ENCODE results near the gene SMG5.
A peak's percentile ranks its signal among the peaks of the same experiment; 100 is the strongest.
"Not testable (repeated sequence)": the region's sequence is repeated elsewhere in the genome, so short reads cannot be mapped to it uniquely, and the experiment has no call there.

SMG5 gene, protein sequence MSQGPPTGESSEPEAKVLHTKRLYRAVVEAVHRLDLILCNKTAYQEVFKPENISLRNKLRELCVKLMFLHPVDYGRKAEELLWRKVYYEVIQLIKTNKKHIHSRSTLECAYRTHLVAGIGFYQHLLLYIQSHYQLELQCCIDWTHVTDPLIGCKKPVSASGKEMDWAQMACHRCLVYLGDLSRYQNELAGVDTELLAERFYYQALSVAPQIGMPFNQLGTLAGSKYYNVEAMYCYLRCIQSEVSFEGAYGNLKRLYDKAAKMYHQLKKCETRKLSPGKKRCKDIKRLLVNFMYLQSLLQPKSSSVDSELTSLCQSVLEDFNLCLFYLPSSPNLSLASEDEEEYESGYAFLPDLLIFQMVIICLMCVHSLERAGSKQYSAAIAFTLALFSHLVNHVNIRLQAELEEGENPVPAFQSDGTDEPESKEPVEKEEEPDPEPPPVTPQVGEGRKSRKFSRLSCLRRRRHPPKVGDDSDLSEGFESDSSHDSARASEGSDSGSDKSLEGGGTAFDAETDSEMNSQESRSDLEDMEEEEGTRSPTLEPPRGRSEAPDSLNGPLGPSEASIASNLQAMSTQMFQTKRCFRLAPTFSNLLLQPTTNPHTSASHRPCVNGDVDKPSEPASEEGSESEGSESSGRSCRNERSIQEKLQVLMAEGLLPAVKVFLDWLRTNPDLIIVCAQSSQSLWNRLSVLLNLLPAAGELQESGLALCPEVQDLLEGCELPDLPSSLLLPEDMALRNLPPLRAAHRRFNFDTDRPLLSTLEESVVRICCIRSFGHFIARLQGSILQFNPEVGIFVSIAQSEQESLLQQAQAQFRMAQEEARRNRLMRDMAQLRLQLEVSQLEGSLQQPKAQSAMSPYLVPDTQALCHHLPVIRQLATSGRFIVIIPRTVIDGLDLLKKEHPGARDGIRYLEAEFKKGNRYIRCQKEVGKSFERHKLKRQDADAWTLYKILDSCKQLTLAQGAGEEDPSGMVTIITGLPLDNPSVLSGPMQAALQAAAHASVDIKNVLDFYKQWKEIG

DNA sequence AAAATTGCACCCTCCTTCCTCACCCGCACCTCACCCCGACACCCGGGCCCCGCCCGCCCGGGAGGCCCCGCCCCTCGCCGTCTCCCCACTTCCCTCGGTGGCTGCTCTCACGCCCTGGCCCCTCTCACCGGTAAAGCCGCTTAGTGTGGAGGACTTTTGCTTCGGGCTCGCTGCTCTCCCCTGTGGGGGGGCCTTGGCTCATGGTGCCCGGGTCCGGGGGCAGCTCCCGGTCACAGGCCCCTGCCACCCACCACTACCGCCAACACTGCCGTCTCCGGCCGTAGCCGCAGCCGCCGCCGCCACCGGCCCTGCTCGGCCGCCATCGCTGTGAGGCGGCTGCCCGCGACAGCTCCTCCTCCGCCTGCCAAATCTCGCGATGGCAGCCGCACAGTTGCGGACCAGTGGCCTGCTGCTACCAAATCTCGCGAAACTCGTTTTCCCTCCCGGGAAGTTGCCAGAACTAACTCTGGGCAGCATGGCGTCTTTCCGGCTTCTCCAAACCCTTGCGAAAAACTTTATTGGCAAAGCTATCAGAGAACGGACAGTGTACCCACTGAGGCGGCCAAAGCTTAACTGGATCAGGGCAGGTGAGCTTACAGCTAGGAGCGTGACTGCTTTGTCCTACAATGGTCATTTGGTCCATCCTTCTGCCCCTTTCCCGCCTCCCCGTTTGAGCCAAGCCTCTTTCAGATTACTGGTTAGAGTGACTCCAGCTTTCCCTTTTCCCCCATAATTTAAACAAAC is at the start of gene SMG5:
Gene SMG5, minus strand, starts transcription at position 347 of the 744 bp plus-strand sequence. Its CDS starts 145 bp downstream, at position 202.
- peak within 1 kb of the TSS; percentile 92 for H3K27ac ChIP-seq
- TF ChIP-seq, protein P1, sequence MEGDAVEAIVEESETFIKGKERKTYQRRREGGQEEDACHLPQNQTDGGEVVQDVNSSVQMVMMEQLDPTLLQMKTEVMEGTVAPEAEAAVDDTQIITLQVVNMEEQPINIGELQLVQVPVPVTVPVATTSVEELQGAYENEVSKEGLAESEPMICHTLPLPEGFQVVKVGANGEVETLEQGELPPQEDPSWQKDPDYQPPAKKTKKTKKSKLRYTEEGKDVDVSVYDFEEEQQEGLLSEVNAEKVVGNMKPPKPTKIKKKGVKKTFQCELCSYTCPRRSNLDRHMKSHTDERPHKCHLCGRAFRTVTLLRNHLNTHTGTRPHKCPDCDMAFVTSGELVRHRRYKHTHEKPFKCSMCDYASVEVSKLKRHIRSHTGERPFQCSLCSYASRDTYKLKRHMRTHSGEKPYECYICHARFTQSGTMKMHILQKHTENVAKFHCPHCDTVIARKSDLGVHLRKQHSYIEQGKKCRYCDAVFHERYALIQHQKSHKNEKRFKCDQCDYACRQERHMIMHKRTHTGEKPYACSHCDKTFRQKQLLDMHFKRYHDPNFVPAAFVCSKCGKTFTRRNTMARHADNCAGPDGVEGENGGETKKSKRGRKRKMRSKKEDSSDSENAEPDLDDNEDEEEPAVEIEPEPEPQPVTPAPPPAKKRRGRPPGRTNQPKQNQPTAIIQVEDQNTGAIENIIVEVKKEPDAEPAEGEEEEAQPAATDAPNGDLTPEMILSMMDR (conservative IDR thresholded peaks at IDR 0.05): no peak

DNA sequence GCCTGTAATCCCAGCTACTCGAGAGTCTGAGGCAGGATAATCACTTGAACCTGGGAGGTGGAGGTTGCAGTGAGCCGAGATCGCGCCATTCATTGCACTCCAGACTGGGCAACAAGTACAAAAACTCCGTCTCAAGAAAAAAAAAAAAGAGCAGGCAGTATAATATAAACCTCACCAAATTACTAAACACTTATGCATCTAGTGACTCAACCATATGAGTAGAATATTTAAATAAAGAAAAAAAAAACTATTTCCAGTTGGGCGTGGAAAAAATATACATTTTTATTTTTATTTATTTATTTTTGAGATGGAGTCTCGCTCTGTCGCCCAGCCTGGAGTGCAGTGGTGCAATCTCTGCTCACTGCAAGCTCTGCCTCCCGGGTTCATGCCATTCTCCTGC is 40.6 kb upstream of the SMG5 start:
- not testable (repeated sequence) for H3K27ac ChIP-seq

DNA sequence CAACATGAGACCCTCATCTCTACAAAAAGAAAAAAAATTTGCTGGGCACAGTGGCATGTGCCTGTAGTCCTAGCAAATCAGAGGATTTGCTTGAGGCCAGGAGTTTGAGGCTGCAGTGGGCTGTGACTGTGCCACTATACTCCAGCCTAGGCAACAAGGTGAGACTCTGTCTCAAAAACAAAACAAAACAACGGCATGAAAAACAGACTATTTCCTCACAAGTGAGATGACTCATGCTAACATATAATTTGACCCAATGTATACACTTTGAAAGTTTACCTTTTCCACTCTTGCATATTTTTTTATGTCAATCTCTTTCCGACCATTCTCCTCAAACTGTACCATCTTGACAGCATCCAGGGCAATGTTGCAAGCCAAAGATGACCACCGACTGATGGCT is 37.9 kb upstream of the SMG5 start:
- TF ChIP-seq, protein P1 (conservative IDR thresholded peaks at IDR 0.05): no peak
- H3K27ac ChIP-seq: no peak overlapping the region

DNA sequence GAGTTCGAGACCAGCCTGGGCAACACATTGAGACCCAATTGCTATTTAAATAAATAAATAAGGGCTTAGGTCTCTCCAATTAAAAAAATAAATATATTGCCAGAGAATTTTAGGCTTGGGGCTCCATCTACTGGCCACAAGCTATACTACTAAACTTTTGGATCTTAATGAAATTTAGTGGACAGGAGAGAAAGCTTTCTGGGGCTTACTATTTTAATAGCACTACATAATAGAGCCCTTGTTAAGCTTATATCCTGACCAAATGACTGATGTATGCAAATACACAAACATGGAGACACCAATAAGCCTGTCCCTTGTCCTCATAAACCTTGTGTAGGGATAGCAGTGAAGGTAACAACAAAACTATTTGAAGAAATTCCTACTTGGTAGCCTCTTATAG is 37.0 kb upstream of the SMG5 start:
- TF ChIP-seq, protein P1 (conservative IDR thresholded peaks at IDR 0.05): peak; percentile 74
- H3K27ac ChIP-seq: no peak overlapping the region

DNA sequence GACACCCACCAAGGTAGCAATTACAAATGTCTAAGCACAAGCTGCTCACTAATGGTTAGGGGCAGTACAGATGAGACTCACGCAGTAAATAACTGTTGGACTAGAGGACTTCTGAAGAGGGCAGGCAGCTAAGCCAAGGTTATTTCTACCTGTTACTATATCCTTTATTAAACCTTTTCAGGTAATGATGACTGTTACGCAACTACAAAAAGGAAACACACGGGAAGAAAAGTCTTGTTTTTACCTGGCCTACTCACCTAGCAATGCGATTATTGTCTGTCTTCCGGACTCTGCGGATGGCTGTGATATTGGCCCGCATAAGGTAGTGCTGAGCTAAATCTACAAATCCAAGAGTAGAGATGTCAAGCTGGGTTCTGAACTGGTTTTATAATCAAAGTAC is 34.3 kb upstream of the SMG5 start:
- no peak overlapping the region for H3K27ac ChIP-seq
- TF ChIP-seq, protein P1 (conservative IDR thresholded peaks at IDR 0.05): no peak

DNA sequence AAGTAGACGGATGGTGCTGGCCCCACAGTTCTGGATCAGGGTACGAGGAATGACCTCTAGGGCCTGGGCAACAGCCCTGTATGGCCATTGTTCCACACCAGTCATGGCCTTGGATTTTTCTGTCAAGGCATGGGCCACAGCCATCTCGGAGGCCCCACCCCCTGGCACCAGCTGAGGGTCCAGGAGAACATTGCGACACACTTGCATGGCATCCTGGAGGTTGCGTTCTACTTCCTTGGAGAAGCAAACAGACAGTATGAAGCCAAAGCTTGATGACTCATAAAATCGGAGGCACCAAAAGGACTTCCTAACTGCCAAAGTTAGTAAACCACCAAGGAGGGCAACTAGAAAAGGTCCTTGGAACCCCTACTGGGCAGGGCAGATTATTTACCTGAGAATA is 28.3 kb upstream of the SMG5 start:
- no peak overlapping the region for H3K27ac ChIP-seq
- TF ChIP-seq, protein P1 (conservative IDR thresholded peaks at IDR 0.05): no peak

DNA sequence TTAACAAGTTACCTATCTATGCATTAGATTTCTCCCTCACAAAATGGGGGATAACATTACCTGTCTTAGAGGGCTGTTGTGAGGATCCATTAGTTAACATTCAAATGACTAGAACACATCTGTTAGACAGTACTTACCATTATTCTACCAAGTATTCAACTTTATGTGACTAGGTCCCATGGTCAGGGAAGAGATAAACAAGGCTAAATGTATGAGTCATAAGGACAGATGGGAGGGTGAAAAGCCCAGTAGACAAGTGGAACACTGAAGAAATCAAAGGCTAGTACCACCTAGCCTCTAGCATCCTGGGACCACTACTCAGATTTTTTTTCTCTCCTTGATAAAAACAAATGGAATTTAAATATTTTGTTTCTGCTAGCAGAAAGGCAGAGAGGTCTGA is 25.5 kb upstream of the SMG5 start:
- TF ChIP-seq, protein P1 (conservative IDR thresholded peaks at IDR 0.05): no peak
- H3K27ac ChIP-seq: no peak overlapping the region
